Neutrophil (primary cell): Measurements from ENCODE around the gene PRPF19.

Source experiments
- H3K27ac ChIP-seq: fragments of 200-600 bp; sonication (generic); 2 replicates; pipeline ENCODE4 v1.5.1; 2016; ENCODE audit warnings: mild to moderate bottlenecking, moderate library complexity
- H3K27me3 ChIP-seq: fragments of 200-600 bp; sonication (generic); 2 replicates; pipeline ENCODE4 v1.6.0; 2016; ENCODE audit warnings: mild to moderate bottlenecking
- H3K36me3 ChIP-seq: fragments of 200-600 bp; sonication (generic); 2 replicates; pipeline ENCODE4 v1.5.1; 2017
- H3K4me1 ChIP-seq, 2 experiments: fragments of 200-600 bp in 1 of 2; sonication (generic) in 1 of 2; 1 replicate in 1 of 2; 2 replicates in 1 of 2; pipeline versions ENCODE4 v1.5.1 to v1.6.1; 2013 to 2016; ENCODE audit warnings: low read depth in 1 of 2, low read length in 1 of 2, mild to moderate bottlenecking in 1 of 2, moderate library complexity in 1 of 2; ENCODE audit not compliant: control insufficient read depth in 1 of 2, insufficient read depth in 1 of 2
- H3K4me3 ChIP-seq, 2 experiments: fragments of 200-600 bp in 1 of 2; sonication (generic) in 1 of 2; 1 replicate in 1 of 2; 2 replicates in 1 of 2; pipeline ENCODE4 v1.5.1; 2013 to 2016; ENCODE audit warnings: low read depth in 1 of 2, low read length in 1 of 2, mild to moderate bottlenecking in 1 of 2, moderate library complexity in 1 of 2
- H3K9me3 ChIP-seq: fragments of 200-600 bp; sonication (generic); 2 replicates; pipeline ENCODE4 v1.5.1; 2016
- TF ChIP-seq, protein P1 (sequence below): fragments of 200-600 bp; sonication (generic); IDR thresholded peaks from 2 replicates; pipeline ENCODE4 v1.5.1; 2016; ENCODE audit warnings: antibody characterized with exemption

PRPF19 gene

GRCh38 chr11:60942219-60942618 lies 35.8 kb upstream of the PRPF19 start:
- Histone ChIP-seq H3K36me3 (peaks cover 100% of the 10 kb centered on the region), H3K9me3 (no peaks in the 10 kb centered on the region), H3K27me3 (peaks cover 43% of the 10 kb centered on the region), H3K27ac (no peak overlapping the region), H3K4me1 (peaks cover 4 to 16% of the 10 kb centered on the region in 2 experiments), H3K4me3 (no peak overlapping the region)
- TF ChIP-seq, protein P1, sequence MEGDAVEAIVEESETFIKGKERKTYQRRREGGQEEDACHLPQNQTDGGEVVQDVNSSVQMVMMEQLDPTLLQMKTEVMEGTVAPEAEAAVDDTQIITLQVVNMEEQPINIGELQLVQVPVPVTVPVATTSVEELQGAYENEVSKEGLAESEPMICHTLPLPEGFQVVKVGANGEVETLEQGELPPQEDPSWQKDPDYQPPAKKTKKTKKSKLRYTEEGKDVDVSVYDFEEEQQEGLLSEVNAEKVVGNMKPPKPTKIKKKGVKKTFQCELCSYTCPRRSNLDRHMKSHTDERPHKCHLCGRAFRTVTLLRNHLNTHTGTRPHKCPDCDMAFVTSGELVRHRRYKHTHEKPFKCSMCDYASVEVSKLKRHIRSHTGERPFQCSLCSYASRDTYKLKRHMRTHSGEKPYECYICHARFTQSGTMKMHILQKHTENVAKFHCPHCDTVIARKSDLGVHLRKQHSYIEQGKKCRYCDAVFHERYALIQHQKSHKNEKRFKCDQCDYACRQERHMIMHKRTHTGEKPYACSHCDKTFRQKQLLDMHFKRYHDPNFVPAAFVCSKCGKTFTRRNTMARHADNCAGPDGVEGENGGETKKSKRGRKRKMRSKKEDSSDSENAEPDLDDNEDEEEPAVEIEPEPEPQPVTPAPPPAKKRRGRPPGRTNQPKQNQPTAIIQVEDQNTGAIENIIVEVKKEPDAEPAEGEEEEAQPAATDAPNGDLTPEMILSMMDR, result no peak

DNA sequence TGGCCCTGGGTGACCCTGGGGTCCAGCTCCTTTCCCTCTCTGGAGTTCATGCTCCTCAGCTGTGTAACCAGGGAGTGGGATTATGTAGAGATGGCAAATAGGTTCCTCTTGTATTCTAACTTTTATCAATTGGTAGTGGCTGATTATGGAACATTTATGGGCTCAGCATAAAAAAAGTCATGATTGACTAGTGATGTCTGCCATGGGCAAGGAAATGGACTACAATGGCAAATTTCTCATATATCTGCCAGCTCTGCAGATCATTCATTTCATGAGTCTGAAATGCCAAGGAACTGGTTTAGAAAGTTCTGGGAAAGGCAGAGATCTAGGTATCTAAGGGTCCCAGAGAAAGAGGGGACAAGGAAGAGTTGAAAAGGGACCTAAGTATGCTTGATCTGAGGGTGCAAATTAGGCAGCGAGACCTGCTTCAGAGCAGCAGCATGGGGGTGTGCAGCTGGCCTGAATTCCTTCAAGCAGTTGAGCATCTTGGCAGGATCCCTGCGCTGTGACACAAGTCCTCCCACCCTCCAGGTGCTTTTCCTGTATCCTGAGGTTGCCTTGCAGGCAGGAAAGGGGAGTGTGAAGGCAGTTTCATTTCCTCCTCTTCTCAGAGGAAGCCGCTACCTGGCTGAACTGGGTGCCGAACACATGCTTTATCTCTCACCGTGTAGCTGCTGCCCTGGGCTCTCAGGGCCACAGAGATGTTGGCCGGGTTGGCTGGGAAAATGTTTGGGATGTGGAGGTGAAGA lies 35.2 kb upstream of the PRPF19 start:
- peaks cover 100% of the 10 kb centered on the region for H3K36me3 ChIP-seq
- H3K4me1 ChIP-seq, result peaks cover 4 to 16% of the 10 kb centered on the region in 2 experiments
- H3K27ac ChIP-seq, result no peak overlapping the region
- TF ChIP-seq, protein P1, result no peak
- peaks cover 43% of the 10 kb centered on the region for H3K27me3 ChIP-seq
- no peak overlapping the region for H3K4me3 ChIP-seq
- H3K9me3 ChIP-seq, result no peaks in the 10 kb centered on the region

DNA sequence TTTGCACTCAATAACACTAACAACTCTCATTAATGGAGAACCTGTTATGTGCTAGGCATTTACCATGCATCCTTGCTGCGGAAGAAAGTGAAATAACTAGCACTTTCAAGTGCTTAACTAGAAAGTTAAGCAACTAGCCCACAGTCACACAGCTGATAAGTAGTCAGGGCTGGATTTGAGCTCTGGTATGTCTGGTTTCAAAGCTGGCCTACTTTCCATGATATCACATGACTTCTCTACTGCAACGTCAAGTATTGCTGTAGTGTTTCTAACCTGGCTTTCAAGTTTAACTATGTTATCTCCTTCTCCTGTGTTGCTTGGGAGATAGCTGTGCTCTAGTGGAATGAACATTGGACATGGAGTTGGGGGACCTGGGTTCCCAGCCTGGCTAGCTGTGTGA lies 33.5 kb upstream of the PRPF19 start:
- peaks cover 40% of the 10 kb centered on the region for H3K27me3 ChIP-seq
- H3K36me3 ChIP-seq, result peaks cover 91% of the 10 kb centered on the region
- H3K4me3 ChIP-seq, result no peak overlapping the region
- no peak overlapping the region for H3K27ac ChIP-seq
- H3K4me1 ChIP-seq, result peaks cover 1 to 3% of the 10 kb centered on the region in 2 experiments
- TF ChIP-seq, protein P1, result no peak
- H3K9me3 ChIP-seq, result no peaks in the 10 kb centered on the region

GRCh38 chr11:60939301-60939700 lies 32.9 kb upstream of the PRPF19 start:
- H3K4me1 ChIP-seq, result no peaks in the 10 kb centered on the region
- no peaks in the 10 kb centered on the region for H3K9me3 ChIP-seq
- no peak overlapping the region for H3K27ac ChIP-seq
- H3K4me3 ChIP-seq, result no peak overlapping the region
- peaks cover 86% of the 10 kb centered on the region for H3K36me3 ChIP-seq
- H3K27me3 ChIP-seq, result peaks cover 37% of the 10 kb centered on the region
- TF ChIP-seq, protein P1, result no peak

GRCh38 chr11:60938500-60938899 lies 32.1 kb upstream of the PRPF19 start:
- no peaks in the 10 kb centered on the region for H3K4me1 ChIP-seq

More at GRCh38 chr11:60938500-60938899, 32.1 kb upstream of the PRPF19 start:
- Histone ChIP-seq H3K9me3 (no peaks in the 10 kb centered on the region), H3K27me3 (peaks cover 43% of the 10 kb centered on the region), H3K27ac (no peak overlapping the region), H3K4me3 (no peak overlapping the region), H3K36me3 (peaks cover 78% of the 10 kb centered on the region)
- TF ChIP-seq, protein P1, result no peak
